Measurements from ENCODE around the gene TTC38.

The TTC38 gene

DNA sequence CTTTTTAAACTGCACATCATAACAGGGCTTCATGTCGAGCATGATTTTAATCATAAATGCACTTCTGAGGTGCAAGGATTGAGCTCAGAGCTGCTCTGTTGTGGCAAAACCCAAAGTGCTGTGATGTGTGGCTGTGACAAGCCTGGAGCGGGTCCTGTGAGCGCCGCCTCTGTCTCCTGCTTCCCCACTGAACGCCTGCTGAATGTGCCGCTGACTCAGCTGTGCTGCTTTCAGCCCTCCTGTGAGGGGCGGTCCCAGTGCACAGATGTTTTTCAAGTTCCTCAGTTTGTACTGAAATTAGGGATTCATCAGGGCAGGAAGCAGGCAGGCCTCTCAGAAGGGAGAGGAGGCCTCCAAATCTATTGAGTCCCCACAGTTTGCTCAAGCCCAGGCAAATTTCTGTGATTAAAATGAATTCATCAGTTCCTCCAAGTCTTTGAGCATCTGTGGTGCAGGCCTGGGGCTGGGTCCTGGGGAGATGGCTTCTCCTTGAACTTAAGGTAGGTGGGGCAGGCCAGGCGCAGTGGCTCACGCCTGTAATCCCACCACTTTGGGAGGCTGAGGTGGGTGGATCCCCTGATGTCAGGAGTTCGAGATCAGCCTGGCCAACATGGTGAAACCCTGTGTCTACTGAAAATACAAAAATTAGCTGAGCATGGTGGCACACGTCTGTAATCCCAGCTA lies 25.9 kb downstream of the TTC38 start:
- TF ChIP-seq, protein P1, sequence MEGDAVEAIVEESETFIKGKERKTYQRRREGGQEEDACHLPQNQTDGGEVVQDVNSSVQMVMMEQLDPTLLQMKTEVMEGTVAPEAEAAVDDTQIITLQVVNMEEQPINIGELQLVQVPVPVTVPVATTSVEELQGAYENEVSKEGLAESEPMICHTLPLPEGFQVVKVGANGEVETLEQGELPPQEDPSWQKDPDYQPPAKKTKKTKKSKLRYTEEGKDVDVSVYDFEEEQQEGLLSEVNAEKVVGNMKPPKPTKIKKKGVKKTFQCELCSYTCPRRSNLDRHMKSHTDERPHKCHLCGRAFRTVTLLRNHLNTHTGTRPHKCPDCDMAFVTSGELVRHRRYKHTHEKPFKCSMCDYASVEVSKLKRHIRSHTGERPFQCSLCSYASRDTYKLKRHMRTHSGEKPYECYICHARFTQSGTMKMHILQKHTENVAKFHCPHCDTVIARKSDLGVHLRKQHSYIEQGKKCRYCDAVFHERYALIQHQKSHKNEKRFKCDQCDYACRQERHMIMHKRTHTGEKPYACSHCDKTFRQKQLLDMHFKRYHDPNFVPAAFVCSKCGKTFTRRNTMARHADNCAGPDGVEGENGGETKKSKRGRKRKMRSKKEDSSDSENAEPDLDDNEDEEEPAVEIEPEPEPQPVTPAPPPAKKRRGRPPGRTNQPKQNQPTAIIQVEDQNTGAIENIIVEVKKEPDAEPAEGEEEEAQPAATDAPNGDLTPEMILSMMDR (IDR thresholded peaks at IDR 0.05; ENCODE audit: low read depth, low read length): no peak
- DNase-seq: no peak

DNA sequence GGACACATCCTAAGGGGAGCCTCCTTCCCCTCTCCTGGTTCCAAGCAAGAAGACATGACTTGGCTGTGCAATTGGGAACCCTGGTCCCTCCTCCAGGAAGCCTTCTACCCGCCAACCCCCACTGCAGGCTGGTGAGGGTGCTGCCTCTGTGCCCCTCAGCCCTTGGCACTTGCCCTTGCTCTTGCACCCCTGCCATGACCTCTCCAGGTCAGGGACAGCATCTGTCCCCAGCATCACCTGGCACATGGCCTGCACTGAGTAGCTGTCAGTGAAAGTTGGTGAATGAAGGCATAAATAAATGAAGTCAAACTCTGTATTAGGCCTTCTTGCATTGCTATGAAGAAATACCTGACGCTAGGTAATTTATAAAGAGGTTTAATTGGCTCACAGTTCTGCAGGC lies 27.0 kb downstream of the TTC38 start:
- no peaks in the 10 kb centered on the region for H3K27me3 ChIP-seq (ENCODE audit: insufficient read depth, low read depth, severe bottlenecking)
- TF ChIP-seq, protein P1 (IDR thresholded peaks at IDR 0.05; ENCODE audit: low read depth, low read length): no peak
- no peak overlapping the region for H3K27ac ChIP-seq
- H3K9me3 ChIP-seq (ENCODE audit: severe bottlenecking): no peaks in the 10 kb centered on the region
- no peak for DNase-seq
- no peak overlapping the region for H3K4me3 ChIP-seq (ENCODE audit: low read depth, low read length)
- peaks cover 30% of the 10 kb centered on the region for H3K36me3 ChIP-seq

More for the DNA sequence above, 25.9 kb downstream of the TTC38 start:
- Histone ChIP-seq H3K27ac (no peak overlapping the region), H3K36me3 (peaks cover 22% of the 10 kb centered on the region), H3K4me3 (ENCODE audit: low read depth, low read length) (no peak overlapping the region), H3K9me3 (ENCODE audit: severe bottlenecking) (no peaks in the 10 kb centered on the region), H3K27me3 (ENCODE audit: insufficient read depth, low read depth, severe bottlenecking) (no peaks in the 10 kb centered on the region)

DNA sequence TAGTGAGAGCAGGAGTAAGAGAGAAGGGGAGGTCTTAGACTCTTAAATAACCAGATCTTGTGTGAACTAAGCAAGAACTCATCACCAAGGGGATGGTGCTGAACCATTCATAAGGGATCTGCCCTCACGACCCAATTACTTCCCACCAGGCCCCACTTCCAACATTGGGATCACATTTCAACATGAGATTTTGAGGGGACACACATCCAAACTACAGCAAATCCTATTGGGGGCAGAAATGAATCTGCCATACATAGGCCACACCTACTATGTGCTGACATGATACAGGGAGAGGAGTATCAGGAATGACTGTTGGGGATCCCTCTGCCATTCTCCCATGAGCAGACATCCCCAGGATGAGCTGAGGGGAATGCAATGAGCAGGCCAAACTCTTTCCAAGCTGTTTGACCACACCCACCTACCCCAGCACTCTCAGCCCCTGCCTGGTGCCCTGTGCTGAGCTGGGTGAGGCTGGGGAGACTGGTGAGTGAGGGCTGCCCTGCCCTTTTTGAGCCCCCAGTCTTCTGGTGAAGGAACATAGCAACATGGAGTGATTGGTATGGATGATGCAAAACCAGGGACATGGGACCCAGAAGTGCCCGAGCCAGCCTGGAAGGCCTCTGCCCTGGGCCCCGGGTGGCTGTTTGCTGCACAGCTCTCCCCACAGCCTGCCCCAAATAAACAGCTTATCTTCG lies 27.6 kb downstream of the TTC38 start:
- Histone ChIP-seq H3K9me3 (ENCODE audit: severe bottlenecking) (no peaks in the 10 kb centered on the region), H3K36me3 (peaks cover 36% of the 10 kb centered on the region), H3K27me3 (ENCODE audit: insufficient read depth, low read depth, severe bottlenecking) (no peaks in the 10 kb centered on the region), H3K27ac (peak overlapping the region; percentile 85), H3K4me3 (ENCODE audit: low read depth, low read length) (peak overlapping the region; percentile 82)
- TF ChIP-seq, protein P1 (IDR thresholded peaks at IDR 0.05; ENCODE audit: low read depth, low read length): no peak
- peak; percentile 19 for DNase-seq

DNA sequence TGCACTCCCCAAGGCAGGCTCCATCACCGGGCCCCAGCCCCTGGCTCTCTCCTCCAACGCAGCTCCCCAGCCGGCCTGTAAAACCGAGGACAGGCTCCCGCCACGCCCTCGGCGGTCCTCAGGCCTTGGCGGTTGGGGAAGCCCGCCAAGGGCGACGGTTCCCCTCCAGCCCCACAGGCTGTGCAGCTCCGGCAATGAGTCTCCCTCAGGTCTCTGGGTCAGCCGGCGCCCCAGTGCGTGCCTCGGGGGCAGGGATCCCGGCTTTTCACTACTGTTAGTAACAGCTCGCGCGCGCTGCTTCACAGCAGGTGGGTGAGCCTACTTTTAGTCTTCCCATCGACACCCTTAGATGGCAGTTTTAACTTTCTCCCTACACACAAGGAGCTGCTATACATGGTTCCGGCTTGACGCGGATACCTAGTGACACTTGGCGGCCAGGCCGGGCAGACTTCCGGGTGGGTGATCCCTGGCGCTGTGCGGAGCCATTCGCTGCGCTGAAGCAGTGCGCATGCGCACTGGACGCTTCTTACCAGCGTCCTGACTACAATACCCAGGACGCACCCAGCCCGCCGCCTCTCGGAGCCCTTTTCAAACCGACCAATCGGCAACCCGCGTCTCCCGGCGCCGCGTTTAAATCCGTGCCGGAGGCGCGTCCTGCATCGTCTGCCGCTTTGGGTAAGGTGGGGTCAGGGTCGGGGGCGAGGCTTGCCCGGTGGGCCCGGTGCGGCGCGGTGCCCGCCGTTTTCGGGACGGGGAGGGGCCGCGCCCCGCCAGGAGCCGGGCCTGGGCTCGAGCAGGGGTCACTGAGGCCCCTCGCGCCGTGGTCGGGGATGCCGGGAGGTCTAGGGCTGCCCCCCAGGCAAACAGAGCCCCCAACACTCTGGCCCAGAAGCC lies 28.7 kb downstream of the TTC38 start, which contains the start of gene GTSE1:
Gene GTSE1, plus strand, starts transcription at position 614 of the 894 bp plus-strand sequence. CDS start 531 bp downstream, outside the sequence.
- H3K27me3 ChIP-seq (ENCODE audit: insufficient read depth, low read depth, severe bottlenecking): no peaks in the 10 kb centered on the region
- peak within 1 kb of the TSS; percentile 85 for H3K27ac ChIP-seq
- TF ChIP-seq, protein P1 (IDR thresholded peaks at IDR 0.05; ENCODE audit: low read depth, low read length): peak; percentile 38; the same call in 1 of the 2 replicates
- no peaks in the 10 kb centered on the region for H3K9me3 ChIP-seq (ENCODE audit: severe bottlenecking)
- peaks cover 45% of the 10 kb centered on the region for H3K36me3 ChIP-seq
- DNase-seq: peak; percentile 98
- peak within 1 kb of the TSS; percentile 82 for H3K4me3 ChIP-seq (ENCODE audit: low read depth, low read length)

DNA sequence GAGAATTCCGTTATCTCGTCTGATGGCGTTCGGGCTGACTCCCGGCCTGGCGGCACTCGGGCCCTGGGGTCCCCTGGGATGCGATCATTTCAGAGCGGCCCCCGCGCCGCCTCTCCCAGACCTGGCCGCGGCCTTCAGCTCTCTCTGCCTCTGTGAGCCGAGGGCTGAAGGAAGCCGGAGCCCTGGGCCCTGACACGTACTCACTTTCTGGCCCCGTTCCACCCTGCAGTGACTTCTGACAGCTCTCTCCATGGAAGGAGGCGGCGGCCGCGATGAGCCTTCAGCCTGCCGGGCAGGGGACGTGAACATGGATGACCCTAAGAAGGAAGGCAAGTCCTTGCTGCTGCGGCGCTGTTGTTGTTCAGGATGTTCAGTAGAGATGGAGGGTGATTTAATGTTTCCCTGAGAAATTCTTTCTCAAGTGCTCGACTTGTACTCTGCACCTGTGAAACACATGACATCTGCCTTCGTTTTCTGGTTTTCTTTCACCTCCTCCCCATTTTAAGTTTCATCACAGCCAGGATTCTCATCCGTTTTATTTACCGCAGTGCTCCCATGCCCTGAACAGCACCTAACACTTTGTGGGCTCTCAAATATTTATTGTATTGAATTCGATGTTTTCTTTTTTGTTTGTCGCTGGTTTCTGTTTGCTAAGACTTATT lies 29.5 kb downstream of the TTC38 start:
- no peaks in the 10 kb centered on the region for H3K9me3 ChIP-seq (ENCODE audit: severe bottlenecking)
- TF ChIP-seq, protein P1 (IDR thresholded peaks at IDR 0.05; ENCODE audit: low read depth, low read length): no peak
- peak overlapping the region; percentile 85 for H3K27ac ChIP-seq

More for the DNA sequence above, 29.5 kb downstream of the TTC38 start:
- Histone ChIP-seq H3K4me3 (ENCODE audit: low read depth, low read length) (peak overlapping the region; percentile 82), H3K27me3 (ENCODE audit: insufficient read depth, low read depth, severe bottlenecking) (no peaks in the 10 kb centered on the region), H3K36me3 (peaks cover 45% of the 10 kb centered on the region)
- peak; percentile 17 for DNase-seq
